Glomerular endothelial cell (primary cell): ENCODE data around the gene TSPY4. TPM values are rescaled to one million over a fixed set of nuclear protein-coding genes. Genes with fewer than 3 reads are reported as not detected.
"Not testable (repeated sequence)": the region's sequence is repeated elsewhere in the genome, so short reads cannot be mapped to it uniquely, and the experiment has no call there.

Experiments
- DNase-seq: peaks from one replicate; pipeline ENCODE4 v3.0.0-alpha.2; 2011; ENCODE audit warnings: low read depth, low spot score; ENCODE audit errors: extremely low read depth
- total RNA-seq: library from RNA; depleted of rRNA; stranded (reverse); fragments of >200 nt; gene quantifications from 2 replicates; pipeline ENCODE4 v1.2.3, GENCODE V29; 2015

TSPY4 gene
- total RNA-seq: not detected in 2 replicates

- DNase-seq: not testable (repeated sequence)
These were observed at the start of gene TSPY4 for GRCh38 chrY:9337164-9337563. TSS of gene TSPY4 (plus strand) at chrY:9337464. CDS start at chrY:9337510, 46 bp downstream.

DNA sequence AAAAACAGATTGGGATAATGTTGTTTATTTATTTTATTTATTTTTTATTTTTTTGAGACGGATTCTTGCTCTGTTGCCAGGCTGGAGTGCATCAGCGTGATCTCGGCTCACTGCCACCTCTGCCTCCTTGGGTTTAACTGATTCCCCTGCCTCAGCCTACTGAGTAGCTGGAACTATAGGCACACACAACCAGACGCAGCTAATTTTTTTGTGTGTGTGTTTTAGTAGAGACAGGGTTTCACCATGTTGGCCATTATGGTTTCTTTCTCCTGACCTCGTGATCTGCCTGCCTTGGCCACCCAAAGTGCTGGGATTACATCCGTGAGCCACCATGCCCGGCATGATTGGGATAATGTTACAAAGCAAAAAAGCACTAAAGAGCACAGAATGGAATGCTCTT is 16.3 kb upstream of the TSPY4 start:
- DNase-seq: no peak

- DNase-seq: not testable (repeated sequence)
These were observed 20.2 kb downstream of the TSPY4 start, which contains the start of gene TSPY8 for GRCh38 chrY:9357497-9357896. TSS of gene TSPY8 (plus strand) at chrY:9357797. CDS start at chrY:9357843, 46 bp downstream.

Other genes with a start within 250 kb of the TSPY4 start
- gene TSPY8, start 20.3 kb downstream of the TSPY4 start, total RNA-seq: not detected in 2 replicates
- gene TSPY3, start 61.0 kb downstream of the TSPY4 start, total RNA-seq: not detected in 2 replicates
- not detected in 2 replicates for gene TSPY1, start 129.5 kb downstream of the TSPY4 start, total RNA-seq
- not detected in 2 replicates for gene TSPY9, start 149.8 kb downstream of the TSPY4 start, total RNA-seq
- gene TSPY10, start 190.4 kb downstream of the TSPY4 start, total RNA-seq: not detected in 2 replicates